ENCODE data around the gene PELI1.

Gene PELI1, protein sequence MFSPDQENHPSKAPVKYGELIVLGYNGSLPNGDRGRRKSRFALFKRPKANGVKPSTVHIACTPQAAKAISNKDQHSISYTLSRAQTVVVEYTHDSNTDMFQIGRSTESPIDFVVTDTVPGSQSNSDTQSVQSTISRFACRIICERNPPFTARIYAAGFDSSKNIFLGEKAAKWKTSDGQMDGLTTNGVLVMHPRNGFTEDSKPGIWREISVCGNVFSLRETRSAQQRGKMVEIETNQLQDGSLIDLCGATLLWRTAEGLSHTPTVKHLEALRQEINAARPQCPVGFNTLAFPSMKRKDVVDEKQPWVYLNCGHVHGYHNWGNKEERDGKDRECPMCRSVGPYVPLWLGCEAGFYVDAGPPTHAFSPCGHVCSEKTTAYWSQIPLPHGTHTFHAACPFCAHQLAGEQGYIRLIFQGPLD

DNA sequence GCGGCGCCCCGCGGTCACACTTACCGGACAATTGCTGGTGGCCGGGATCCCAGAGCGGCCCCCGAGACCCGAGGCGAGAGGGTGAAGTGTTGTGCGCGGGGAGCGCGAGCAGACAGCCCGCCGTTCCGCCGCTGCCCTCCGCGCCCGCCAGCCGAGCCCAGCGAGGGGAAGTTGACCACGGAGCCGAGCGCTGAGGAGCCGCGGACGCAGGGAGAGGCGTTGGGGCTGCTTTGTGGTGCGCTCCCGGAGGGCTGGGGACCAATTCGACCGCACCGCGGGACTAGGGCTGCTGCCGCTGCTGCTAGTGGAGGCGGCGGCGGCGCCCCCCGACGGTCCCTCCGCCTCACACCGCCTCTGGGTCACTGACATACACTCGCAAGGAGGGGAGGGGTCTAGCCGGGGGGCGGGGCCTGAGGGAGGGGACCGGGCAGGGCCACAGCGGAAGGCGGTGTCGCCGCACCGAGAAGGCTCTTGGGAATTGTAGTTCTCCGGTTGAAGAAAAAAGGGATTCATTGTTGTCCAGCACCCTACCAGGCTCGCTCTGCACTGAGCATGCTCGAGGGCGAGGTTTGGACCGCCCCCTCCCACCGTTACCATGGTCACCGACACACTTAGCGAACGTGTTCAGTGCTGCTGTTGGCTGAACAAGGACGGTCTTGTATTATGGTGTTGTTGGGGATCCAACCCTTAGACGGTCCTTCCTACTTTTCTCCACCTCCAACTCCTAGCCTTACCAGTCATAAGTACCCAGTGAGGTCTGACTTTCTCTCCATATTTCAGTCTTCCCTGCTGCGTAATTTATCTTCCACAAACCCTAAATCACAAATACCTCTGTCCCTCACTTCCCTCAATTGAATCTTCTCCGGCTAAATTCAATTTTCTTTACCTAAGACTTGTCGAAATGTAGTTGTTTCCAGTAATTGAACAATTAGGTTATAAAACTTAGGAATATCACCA, at the start of gene PELI1:
Gene PELI1, minus strand, starts transcription at position 364 of the 957 bp plus-strand sequence. CDS start 36,110 bp downstream, outside the sequence.
- DNase-seq (ENCODE audit: low spot score) = peak; percentile 96

DNA sequence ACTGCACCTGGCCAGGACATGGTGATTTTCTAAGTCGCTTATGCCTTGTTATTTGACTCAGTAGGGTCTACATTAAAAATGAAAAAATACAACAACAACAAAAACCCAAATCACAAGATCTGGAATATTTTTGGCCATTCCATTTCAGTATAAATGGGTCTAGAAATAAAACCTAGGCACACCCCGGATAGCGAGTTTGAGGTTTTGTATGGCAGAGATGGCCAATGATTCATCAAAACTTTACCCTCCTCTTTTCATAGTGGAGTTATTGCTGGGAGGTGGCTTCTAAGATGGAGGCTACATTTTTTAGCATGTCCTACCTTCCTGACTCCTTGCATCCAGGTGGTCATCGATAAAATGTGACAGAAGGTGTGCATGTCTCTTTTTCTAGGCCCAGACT, 49.3 kb upstream of the PELI1 start:
- DNase-seq (ENCODE audit: low spot score) = no peak

DNA sequence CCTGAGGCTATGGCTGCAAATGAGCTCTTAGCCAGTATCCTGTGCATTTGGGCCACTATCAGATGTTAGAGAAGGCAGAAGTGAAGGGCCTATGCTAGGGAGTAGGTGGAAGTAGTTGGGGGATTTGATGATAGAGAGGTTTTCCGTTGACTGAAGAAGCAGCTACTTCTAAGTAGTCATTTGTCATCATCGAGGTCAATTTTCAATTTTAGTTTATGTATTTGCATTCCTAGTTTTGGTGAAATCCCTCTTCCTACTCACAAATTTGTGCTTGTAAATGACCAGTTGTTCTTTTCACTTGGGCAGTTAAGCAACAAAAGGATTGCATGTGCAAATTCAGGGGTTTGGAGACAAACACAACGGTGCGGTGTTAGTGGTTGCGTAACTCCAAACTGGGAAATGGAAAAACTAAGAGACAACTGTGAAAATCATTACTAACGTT, 48.5 kb upstream of the PELI1 start:
- no peak for DNase-seq (ENCODE audit: low spot score)

DNA sequence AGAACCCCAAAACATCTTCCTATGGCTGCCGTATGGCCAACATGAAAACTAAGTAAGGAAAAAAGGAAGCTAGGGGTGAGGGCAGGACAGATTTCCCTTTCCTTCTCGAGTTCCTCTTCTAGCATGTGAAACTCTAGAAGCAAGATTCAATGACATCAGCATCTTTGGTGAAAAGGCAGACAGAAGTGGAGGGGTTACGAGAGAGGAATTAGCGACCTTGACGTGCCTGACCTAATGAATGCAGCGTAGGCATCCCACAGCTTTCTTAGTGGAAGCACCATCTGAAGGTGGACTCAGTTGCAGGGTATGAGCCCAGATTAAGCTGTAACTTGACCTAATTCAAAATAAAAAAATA, 47.9 kb upstream of the PELI1 start:
- no peak for DNase-seq (ENCODE audit: low spot score)

DNA sequence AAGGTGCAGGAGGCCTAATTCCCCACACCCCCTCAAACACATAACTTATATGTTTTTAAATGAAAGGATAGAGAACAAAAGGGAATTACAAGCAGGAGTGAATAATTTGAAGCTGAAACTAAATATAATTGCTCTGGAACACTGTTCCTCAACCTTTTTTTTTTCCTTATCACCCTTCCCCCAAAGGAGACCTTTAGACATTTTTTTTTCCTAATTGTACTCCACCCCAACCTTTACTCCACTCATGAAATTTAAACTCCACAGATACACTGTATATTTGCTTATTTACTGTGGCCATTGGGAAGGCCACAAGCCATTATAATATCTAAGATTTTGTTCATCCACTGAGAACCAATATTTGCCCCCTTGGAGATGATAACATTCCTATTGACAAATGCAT, 45.4 kb upstream of the PELI1 start:
- DNase-seq (ENCODE audit: low spot score) = no peak

DNA sequence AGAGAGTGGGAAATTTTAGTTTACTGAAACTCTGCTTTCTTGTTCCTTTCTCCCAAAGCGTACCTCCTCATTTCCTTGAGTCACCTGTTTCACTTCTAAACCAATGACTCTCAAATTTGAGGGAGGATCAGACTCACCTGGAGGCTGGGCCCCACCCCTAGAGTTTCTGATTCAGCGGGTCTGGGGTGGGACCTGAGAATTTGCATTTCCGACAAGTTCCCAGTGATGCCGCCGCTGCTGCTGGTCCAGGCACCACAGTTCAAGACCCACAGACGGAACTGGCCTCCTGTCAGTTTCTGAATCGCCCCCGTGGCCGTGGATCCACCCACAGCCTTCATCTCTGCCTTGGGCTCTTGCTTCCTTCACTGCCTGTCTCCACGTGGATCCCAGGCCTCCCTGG, 44.9 kb upstream of the PELI1 start:
- DNase-seq (ENCODE audit: low spot score) = no peak

DNA sequence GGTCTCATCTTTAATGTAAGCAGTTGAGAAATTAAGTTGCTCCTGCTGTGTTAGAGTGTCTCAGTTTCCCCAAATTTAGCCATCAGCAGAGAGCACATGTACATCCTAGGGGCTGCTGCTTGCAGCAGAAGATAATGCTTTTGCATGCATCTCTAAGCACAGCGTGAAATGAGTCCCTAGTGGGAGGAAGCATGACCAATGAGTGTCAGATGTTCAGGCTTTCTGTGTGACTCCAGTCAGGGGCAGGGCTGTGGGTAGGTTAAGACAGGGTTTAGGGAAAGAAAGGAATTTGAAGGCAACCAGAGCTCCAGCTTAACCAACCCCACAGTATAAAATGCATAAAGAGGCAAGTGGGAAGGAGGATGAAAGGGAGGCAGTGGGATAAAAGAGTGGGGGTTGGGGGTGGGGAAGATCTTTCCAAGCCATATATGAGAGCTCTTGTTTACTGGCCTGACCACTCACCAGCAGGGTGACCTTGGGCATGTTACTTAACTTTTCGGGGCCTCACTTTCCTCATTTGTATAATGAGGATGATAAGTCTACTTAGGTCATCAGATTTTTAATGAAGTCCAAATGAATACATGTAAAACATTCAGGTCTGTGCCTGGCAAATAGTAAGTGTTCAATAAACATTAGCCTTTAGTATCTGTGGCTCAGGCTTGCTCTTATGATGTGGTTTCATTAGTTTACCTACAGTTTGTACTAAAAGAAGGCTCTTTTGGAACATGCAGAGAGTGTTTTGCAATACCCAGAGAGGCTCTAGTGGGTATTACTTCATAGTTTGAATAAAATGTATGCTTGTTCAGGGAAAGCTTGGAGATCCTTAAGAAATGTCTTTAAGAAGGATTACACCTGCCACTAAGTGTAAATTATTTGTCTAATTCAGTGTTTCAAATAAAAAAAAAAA, 42.7 kb upstream of the PELI1 start:
- DNase-seq (ENCODE audit: low spot score) = no peak

DNA sequence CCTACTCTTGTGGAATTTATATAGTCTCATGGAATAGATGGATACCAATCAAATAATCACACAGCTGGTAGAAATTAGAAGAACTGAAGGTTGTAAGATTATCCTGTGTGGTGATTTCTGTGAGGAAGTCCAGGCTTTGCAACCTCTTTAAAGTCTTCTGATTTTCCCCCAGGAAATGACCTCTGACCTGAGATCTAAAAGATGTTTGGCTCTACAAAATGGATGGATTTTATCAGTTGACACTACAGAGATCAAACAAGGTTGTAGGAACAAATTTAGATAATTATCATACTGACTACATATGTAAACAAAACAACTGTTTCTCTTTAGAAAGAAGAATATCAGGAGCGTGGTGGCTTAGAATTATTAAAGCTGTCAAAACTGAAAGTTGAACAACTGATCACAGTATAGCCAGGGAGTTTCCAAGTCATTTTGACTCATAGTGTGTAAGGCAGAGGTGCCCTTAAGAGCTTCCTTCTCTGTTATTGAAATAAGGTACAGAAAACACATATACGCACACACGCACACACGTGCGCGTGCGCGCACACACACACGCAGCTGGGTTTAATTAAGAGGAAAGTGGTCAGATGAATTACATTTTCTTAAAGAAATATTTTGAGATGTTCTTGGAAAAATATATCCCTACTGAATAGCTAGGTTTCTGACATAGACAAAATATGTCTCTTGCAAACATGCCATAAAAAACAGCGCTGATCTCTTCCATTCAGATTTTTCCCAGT, 35.5 kb upstream of the PELI1 start:
- peak; percentile 28 for DNase-seq (ENCODE audit: low spot score)

DNA sequence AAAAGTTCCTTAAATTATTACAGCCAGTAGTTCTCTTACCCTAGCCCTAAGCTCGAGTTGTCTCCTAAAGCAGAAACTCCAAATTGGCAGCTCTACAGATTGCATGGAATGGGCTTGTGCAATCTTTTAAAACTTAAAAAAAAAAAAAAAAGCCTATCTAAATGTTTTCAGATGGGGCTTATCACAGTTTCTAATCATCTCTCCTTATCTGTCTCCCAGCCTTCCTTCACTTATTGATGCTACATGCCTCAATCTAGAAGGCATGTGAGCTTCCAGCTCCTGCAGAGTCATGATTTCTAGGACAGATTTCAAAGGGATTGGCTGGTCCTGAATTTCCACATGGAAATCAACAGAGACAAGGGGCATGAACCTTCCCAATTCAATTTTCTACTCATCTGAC, 33.1 kb upstream of the PELI1 start:
- DNase-seq (ENCODE audit: low spot score) = no peak

DNA sequence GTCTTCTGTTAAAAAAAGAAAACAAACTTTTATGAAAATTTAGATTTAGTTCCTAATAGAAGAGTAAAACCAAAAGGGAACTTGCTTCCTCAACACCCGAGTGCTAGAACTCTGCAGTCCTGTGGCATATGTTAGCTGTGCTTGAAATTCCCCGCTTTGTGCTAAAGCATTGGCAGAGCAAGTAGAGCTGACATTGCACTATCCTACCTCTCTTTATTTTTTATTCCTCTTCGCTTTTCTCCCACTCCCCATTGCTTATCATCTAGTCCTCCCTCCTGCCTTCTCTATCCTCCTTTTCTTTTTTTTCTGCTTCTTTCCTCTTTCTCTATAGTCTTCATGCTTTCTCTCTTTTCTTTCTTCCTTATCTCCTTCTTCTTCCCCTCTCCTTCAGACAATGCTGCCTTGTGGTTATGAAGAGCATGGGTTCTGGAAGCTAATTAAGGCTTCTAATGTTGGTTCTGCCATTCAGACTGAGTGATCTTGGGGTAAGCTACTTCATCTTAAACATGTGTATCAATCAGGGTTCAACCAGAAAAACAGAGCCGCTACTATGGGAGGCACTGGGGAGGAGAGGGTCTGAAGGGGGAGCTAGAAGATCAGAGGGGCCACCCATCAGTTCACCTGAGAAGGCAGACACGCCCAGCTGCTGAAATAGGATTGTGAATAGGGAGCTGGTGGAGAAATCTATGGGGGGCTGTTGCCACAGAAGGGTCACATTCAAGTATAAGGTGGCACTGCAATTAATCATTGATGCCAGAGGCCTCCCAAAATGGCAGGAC, 31.4 kb upstream of the PELI1 start:
- no peak for DNase-seq (ENCODE audit: low spot score)

DNA sequence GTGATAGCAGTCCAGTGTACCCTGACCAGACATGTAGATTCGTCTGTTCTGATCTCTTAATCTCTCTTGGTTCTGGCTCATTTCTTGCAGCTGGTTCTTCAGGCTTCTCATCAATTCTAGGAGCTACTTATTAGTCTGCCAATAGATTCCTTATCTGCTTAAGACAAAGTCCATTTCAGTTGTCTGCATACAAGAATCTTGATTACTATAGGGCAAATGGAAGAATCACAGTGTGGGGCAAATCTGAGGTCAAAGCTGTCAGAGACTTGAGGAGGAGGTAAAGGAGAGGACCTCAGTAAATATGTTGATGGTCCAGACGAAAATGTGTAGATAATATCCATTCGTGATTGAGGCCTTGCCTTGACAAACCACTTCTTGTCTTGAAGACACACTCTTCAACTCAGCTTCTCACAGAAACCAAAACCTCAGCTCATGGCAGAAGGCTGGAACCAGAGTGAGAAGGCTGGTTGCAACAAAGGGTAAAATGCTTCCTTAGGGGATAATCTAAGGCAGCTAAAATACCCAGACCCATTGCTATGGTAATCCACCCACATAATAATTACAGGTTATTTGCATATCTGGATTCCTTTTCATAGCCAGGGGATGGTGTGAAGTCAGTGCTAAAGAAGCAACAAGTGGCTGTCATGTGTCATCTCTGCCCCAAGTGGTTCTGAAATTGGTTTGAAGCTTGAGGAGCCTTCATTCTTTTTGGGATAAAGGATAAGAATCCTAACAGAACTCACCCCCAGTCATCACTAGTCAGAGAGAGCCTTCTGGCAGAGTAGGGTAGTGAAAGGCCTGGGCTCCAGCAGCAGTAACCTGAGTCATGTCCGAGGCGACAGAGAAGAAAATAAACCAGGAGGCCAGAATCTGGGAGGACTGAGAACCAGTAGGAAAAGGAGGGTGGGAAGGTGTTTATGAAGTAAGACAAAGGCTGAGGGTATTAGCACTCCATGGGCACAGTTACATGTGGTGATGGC, 29.2 kb upstream of the PELI1 start:
- no peak for DNase-seq (ENCODE audit: low spot score)

DNA sequence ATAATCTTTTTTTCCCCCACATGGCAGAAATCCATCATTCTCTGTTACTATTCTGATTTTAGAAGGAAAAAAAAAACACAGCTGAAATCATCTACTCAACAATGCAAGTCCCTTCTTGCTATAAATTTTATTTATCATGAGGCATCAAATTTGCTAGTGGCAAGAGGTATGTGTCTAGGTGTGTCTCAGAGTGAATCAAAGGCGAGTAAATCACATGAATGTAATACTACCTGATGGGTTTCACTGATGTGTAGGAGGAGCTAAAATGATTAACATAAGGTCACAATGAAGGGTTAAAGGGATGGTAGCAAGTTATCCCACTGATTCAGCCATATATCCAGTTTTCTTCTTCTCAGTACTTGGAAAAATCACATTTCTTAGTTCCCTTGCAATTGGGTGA, 24.5 kb upstream of the PELI1 start:
- no peak for DNase-seq (ENCODE audit: low spot score)

DNA sequence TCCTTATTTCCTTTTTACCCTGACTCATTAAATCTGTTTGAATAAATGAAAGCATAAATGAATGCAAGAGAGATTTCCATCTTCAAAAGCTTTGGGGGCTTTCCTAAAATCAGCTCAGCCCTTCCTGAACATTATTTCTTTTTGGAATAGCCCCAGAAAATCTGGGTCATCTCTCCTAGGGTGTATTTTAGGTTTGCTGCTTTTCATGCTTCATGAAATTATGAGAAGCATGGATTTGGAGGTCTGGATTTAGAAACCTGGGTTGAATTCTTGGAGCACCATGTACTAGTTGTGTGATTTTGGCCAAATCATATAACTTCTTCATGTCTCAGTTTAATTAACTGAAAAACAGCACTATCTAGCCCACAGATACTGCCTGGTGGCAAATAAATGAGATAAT, 24.0 kb upstream of the PELI1 start:
- no peak for DNase-seq (ENCODE audit: low spot score)

DNA sequence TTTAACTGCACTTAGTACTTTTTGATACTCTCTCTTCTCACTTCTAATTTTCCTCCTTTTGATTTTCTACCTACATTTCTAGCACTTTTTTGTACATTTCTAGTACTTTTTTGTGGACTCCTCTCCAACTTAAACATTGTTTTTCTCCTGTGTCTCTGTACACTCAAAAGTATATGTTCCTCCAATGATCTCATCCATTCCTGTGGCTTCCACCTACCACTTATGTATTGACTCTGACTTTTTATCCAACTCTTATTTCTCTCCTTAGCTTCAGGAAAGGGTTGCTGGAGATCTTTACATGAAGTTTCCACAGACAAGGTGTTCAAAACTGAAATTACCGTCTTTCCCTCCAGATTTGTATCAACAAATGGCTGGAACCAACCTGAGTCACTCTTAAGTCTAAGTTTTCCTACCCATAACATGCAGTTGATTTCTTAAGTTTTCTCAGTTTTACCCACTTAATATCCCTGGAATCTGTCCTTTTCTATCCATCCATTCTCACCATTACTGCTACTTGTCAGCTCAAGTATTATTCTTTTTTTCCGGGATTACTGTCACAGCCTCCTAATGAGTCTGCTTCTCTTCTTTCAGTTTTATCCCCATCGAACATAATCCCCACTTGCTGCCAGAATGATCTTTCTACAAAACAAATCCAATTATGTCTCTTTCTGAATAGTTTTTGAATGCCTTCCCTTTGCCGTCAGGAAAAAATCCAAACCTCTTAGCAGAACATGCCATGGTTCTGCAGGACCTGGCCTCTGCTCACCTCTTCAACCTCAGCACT, 22.6 kb upstream of the PELI1 start:
- DNase-seq (ENCODE audit: low spot score) = no peak

DNA sequence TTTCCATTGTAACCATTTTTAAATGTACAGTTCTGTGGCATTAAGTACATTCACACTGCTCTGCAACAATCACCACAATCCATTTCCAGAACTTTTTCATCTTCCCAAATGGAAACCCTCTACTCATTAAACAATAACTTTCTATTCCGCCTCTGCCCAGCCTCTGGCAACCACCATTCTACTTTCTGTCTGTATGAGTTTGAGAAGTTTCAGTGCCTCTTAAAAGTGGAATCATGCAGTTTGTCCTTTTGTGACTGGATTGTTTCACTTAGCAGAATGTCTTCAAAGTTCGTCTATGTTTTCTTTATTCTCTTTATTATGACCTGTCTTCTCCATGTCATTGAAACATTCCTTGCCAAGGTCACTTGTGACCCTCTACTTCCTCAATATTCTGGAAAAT, 22.0 kb upstream of the PELI1 start:
- no peak for DNase-seq (ENCODE audit: low spot score)

DNA sequence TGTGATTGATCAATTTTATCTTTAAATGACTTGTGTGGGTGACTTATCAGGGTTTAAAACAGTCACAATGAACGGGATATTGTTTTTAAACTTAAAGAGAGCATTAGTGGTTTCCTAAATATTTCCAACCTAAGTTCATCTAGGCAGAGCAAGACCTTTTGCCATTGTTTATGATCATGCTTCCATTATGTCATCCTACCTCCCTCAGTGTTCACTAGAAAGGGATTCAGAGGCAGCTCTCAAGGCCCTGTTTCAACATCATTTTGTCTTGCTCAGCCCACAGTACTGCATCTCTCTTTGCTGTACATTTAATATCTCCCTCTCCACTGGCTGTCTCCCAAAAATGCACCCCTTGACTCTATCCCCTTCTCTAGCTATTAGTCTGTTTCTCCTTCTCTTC, 21.5 kb upstream of the PELI1 start:
- no peak for DNase-seq (ENCODE audit: low spot score)

DNA sequence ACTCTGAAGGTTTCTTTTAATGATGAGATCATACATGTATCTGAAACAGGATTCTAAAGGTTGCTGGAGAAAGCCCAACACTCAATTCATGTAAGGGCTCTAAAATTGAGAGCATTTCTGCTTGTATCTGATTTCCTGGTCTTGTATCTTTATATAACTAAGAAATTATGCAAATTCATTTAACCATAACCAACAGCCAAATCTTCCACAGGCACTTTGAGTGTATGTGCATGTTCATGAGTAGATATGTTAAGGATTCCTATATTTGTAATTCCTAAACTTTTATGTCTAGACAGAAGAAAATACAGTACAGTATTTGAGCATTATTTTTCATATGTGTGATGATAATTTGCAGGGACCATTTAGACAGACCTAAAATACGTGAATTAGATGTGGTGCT, 20.4 kb upstream of the PELI1 start:
- no peak for DNase-seq (ENCODE audit: low spot score)

DNA sequence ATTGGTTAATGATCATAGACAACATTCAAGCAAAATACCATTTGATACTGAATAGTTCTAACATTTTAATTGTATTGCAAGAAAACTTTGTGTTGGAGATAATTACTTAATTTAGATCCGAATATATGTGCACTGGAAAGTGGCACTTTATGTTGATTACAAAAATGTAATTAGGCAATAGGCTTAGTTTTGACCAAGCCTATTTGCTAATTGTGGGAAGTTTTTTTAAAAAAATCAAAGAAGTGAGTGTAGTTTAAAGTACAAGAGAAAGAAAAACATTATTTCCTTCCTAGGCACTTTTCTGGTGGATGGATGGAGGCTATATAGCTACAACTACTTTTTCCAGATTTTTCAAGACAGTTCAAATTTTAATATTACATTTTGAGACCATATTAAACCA, 18.3 kb upstream of the PELI1 start:
- no peak for DNase-seq (ENCODE audit: low spot score)

DNA sequence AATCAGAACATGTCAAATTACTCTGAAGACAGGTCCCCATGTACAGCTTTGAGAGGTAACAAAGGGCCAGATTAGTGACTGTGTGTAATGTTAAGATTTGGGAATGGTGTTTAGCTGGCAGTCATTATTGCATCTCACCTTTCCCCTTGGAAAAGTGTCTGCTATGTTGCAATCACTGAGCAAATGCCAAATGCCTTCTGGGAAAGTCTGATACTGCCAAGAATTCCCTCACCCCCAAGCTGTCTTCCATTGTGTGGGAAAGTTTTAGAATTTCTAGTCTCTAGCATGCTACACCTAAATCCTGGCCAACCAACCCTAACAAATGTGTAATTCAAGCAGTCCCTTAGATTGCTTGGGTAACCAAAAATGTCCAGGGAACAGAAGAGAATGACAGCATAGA, 13.6 kb upstream of the PELI1 start:
- no peak for DNase-seq (ENCODE audit: low spot score)
